ENCODE data around the gene CENPP.

Gene CENPP

GRCh38 chr9:92603990-92604389, 278.2 kb downstream of the CENPP start:
- H3K9me3 ChIP-seq (ENCODE audit: low read length) = 0 out of 2 replicates have a peak, but pooled peaks cover 5% of the 10 kb centered on the region
- TF ChIP-seq EZH2 (IDR thresholded peaks at IDR 0.05; ENCODE audit: borderline replicate concordance, low read length) = no peak
- TF ChIP-seq CTCF (IDR thresholded peaks at IDR 0.05; ENCODE audit: low read length) = no peak
- no peaks in the 10 kb centered on the region for H3K9me2 ChIP-seq (ENCODE audit: low read depth, low read length)

GRCh38 chr9:92605224-92605623, 279.5 kb downstream of the CENPP start:
- peaks cover 7% of the 10 kb centered on the region; the same call in 1 of the 2 replicates for H3K36me3 ChIP-seq (ENCODE audit: insufficient read depth, low read length)
- H3K9me2 ChIP-seq (ENCODE audit: low read depth, low read length) = no peaks in the 10 kb centered on the region
- no peaks in the 10 kb centered on the region for H3F3A ChIP-seq (ENCODE audit: insufficient read depth, low read length)
- H3K4me3 ChIP-seq (ENCODE audit: low read depth, low read length, poor library complexity, severe bottlenecking) = no peak overlapping the region
- H3K27ac ChIP-seq (ENCODE audit: low read depth, low read length, poor library complexity, severe bottlenecking) = no peak overlapping the region
- H3K27me3 ChIP-seq (ENCODE audit: insufficient read depth, low read length) = no peaks in the 10 kb centered on the region
- no peak overlapping the region for H2AFZ ChIP-seq (ENCODE audit: low read length)
- H3K4me2 ChIP-seq (ENCODE audit: low read length) = no peak overlapping the region
- 0 out of 2 replicates have a peak, but pooled peaks cover 5% of the 10 kb centered on the region for H3K9me3 ChIP-seq (ENCODE audit: low read length)
- no peak overlapping the region for H3K9ac ChIP-seq (ENCODE audit: low read length)
- H3K79me2 ChIP-seq (ENCODE audit: insufficient read depth, low read length) = no peaks in the 10 kb centered on the region
- no peak for TF ChIP-seq EZH2 (IDR thresholded peaks at IDR 0.05; ENCODE audit: borderline replicate concordance, low read length)
- no peaks in the 10 kb centered on the region for H4K20me1 ChIP-seq (ENCODE audit: insufficient read depth, low read length)
- H3K4me1 ChIP-seq (ENCODE audit: insufficient read depth, low read length, severe bottlenecking) = peaks cover 20% of the 10 kb centered on the region

More at GRCh38 chr9:92603990-92604389, 278.2 kb downstream of the CENPP start:
- Histone ChIP-seq H3K27ac (ENCODE audit: low read depth, low read length, poor library complexity, severe bottlenecking) (no peak overlapping the region), H3K4me1 (ENCODE audit: insufficient read depth, low read length, severe bottlenecking) (peaks cover 12% of the 10 kb centered on the region), H3K9ac (ENCODE audit: low read length) (no peak overlapping the region), H3K27me3 (ENCODE audit: insufficient read depth, low read length) (no peaks in the 10 kb centered on the region), H3K79me2 (ENCODE audit: insufficient read depth, low read length) (no peaks in the 10 kb centered on the region), H3F3A (ENCODE audit: insufficient read depth, low read length) (no peaks in the 10 kb centered on the region), H4K20me1 (ENCODE audit: insufficient read depth, low read length) (no peaks in the 10 kb centered on the region), H2AFZ (ENCODE audit: low read length) (no peak overlapping the region), H3K4me2 (ENCODE audit: low read length) (no peak overlapping the region), H3K4me3 (ENCODE audit: low read depth, low read length, poor library complexity, severe bottlenecking) (no peak overlapping the region), H3K36me3 (ENCODE audit: insufficient read depth, low read length) (0 out of 2 replicates have a peak, but pooled peaks cover 6% of the 10 kb centered on the region)

GRCh38 chr9:92607088-92607487, 281.3 kb downstream of the CENPP start:
- H3K4me2 ChIP-seq (ENCODE audit: low read length) = no peak overlapping the region
- H3K27me3 ChIP-seq (ENCODE audit: insufficient read depth, low read length) = no peaks in the 10 kb centered on the region
- H2AFZ ChIP-seq (ENCODE audit: low read length) = no peak overlapping the region
- H3K36me3 ChIP-seq (ENCODE audit: insufficient read depth, low read length) = peaks cover 25% of the 10 kb centered on the region; the same call in 1 of the 2 replicates
- H3K9ac ChIP-seq (ENCODE audit: low read length) = no peak overlapping the region
- no peaks in the 10 kb centered on the region for H3F3A ChIP-seq (ENCODE audit: insufficient read depth, low read length)
- TF ChIP-seq CTCF (IDR thresholded peaks at IDR 0.05; ENCODE audit: low read length) (no peak), EZH2 (IDR thresholded peaks at IDR 0.05; ENCODE audit: borderline replicate concordance, low read length) (no peak)
- H3K4me1 ChIP-seq (ENCODE audit: insufficient read depth, low read length, severe bottlenecking) = peaks cover 20% of the 10 kb centered on the region
- H3K9me3 ChIP-seq (ENCODE audit: low read length) = 0 out of 2 replicates have a peak, but pooled peaks cover 5% of the 10 kb centered on the region
- no peaks in the 10 kb centered on the region for H3K9me2 ChIP-seq (ENCODE audit: low read depth, low read length)
- no peaks in the 10 kb centered on the region for H3K79me2 ChIP-seq (ENCODE audit: insufficient read depth, low read length)
- no peaks in the 10 kb centered on the region for H4K20me1 ChIP-seq (ENCODE audit: insufficient read depth, low read length)
- H3K27ac ChIP-seq (ENCODE audit: low read depth, low read length, poor library complexity, severe bottlenecking) = no peak overlapping the region
- H3K4me3 ChIP-seq (ENCODE audit: low read depth, low read length, poor library complexity, severe bottlenecking) = no peak overlapping the region

GRCh38 chr9:92607773-92608172, 282.0 kb downstream of the CENPP start:
- Histone ChIP-seq H3K4me2 (ENCODE audit: low read length) (no peak overlapping the region), H2AFZ (ENCODE audit: low read length) (no peak overlapping the region), H3K9ac (ENCODE audit: low read length) (no peak overlapping the region), H3K4me3 (ENCODE audit: low read depth, low read length, poor library complexity, severe bottlenecking) (no peak overlapping the region), H3K4me1 (ENCODE audit: insufficient read depth, low read length, severe bottlenecking) (peaks cover 20% of the 10 kb centered on the region), H4K20me1 (ENCODE audit: insufficient read depth, low read length) (no peaks in the 10 kb centered on the region), H3F3A (ENCODE audit: insufficient read depth, low read length) (no peaks in the 10 kb centered on the region), H3K79me2 (ENCODE audit: insufficient read depth, low read length) (no peaks in the 10 kb centered on the region), H3K9me3 (ENCODE audit: low read length) (0 out of 2 replicates have a peak, but pooled peaks cover 5% of the 10 kb centered on the region), H3K36me3 (ENCODE audit: insufficient read depth, low read length) (peaks cover 32% of the 10 kb centered on the region; the same call in 1 of the 2 replicates), H3K27me3 (ENCODE audit: insufficient read depth, low read length) (no peaks in the 10 kb centered on the region), H3K9me2 (ENCODE audit: low read depth, low read length) (no peaks in the 10 kb centered on the region), H3K27ac (ENCODE audit: low read depth, low read length, poor library complexity, severe bottlenecking) (no peak overlapping the region)
- TF ChIP-seq CTCF (IDR thresholded peaks at IDR 0.05; ENCODE audit: low read length) (no peak), EZH2 (IDR thresholded peaks at IDR 0.05; ENCODE audit: borderline replicate concordance, low read length) (no peak)

All from OCI-LY1 (cell line).